Measurements from ENCODE around the gene SCAMP5.

DNA sequence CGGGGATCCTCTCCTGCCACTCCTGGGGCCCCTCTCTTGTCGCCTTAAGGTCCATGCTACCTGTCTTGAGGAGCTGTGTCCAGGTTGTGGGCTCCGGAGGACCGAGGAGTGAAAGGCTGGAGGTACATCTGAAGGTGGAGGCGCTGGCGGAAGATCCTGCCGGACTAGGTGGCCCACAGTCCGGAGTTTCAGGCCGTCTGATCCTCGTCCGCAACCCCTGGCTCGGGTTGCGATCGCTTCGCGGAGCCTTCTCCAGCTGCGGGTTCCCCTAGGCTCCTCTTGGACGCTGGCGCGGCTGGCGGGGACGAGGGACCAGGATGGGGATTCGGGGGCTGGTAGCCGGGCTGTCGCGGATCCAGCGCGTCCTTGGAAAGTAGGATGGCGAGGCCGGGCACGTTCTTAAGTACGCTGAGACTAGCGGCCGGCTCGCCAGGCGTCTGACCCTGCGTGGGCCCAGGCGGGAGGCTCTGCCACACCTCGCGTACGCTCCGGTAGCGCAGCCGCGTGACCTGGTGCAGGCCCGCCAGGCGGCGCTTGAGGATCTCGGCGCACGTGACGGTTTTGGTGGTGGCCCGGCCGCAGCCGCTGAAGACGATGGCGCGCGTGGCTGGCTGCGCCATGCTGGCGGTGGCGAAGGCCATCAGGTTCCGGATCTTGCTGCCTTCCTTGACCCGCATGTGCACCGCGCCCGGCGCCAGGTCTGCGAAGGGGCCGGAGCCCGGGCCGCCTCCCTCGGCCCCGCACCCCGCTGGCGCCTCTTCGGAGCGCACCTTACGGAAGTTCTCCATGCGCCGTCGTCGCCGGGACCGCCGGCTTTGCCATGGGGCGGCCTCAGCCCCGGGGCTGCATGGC, 39.3 kb upstream of the SCAMP5 start:
- TF ChIP-seq EP300 (IDR thresholded peaks at IDR 0.05) (no peak), POLR2AphosphoS5 (IDR thresholded peaks at IDR 0.05) (peak in 1 of 4 donors; percentile 32)
- TF ChIP-seq, protein P1, sequence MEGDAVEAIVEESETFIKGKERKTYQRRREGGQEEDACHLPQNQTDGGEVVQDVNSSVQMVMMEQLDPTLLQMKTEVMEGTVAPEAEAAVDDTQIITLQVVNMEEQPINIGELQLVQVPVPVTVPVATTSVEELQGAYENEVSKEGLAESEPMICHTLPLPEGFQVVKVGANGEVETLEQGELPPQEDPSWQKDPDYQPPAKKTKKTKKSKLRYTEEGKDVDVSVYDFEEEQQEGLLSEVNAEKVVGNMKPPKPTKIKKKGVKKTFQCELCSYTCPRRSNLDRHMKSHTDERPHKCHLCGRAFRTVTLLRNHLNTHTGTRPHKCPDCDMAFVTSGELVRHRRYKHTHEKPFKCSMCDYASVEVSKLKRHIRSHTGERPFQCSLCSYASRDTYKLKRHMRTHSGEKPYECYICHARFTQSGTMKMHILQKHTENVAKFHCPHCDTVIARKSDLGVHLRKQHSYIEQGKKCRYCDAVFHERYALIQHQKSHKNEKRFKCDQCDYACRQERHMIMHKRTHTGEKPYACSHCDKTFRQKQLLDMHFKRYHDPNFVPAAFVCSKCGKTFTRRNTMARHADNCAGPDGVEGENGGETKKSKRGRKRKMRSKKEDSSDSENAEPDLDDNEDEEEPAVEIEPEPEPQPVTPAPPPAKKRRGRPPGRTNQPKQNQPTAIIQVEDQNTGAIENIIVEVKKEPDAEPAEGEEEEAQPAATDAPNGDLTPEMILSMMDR (IDR thresholded peaks at IDR 0.05), result peak in 3 of 4 experiments; percentile 17 to 41 (median 18)
